ENCODE measurements around the gene PVALEF.

The PVALEF gene

GRCh38 chr17:81163703-81164370 lies 1.5 kb upstream of the PVALEF start:
- no peak for DNase-seq

- DNase-seq: no peak
Measured at GRCh38 chr17:81164371-81165245, 699 bp upstream of the PVALEF start.

- no peak for DNase-seq
Measured at GRCh38 chr17:81166033-81166492, 756 bp downstream of the PVALEF start, which contains the start of gene AATK. TSS of gene AATK (minus strand) at chr17:81166221. CDS start at chr17:81165992, 229 bp downstream.

GRCh38 chr17:81167194-81167524 lies 1.9 kb downstream of the PVALEF start:
- DNase-seq: no peak

GRCh38 chr17:81167638-81168037 lies 2.3 kb downstream of the PVALEF start:
- no peak for DNase-seq

- DNase-seq: no peak
Measured at GRCh38 chr17:81169870-81170309, 4.6 kb downstream of the PVALEF start.

GRCh38 chr17:81170727-81171494 lies 5.6 kb downstream of the PVALEF start:
- DNase-seq: no peak

GRCh38 chr17:81171941-81172340 lies 6.6 kb downstream of the PVALEF start:
- DNase-seq: no peak

- no peak for DNase-seq
Measured at GRCh38 chr17:81173052-81173761, 7.9 kb downstream of the PVALEF start.

GRCh38 chr17:81173762-81174155 lies 8.5 kb downstream of the PVALEF start:
- DNase-seq: no peak

GRCh38 chr17:81176666-81177065 lies 11.4 kb downstream of the PVALEF start:
- DNase-seq: no peak

GRCh38 chr17:81178136-81179091 lies 13.1 kb downstream of the PVALEF start:
- DNase-seq: no peak

GRCh38 chr17:81179220-81179619 lies 13.9 kb downstream of the PVALEF start:
- no peak for DNase-seq

- DNase-seq: no peak
Measured at GRCh38 chr17:81179861-81180260, 14.6 kb downstream of the PVALEF start.

GRCh38 chr17:81180836-81181810 lies 15.8 kb downstream of the PVALEF start:
- no peak for DNase-seq

GRCh38 chr17:81181811-81182185 lies 16.5 kb downstream of the PVALEF start:
- DNase-seq: no peak

- DNase-seq: no peak
Measured at GRCh38 chr17:81182596-81182995, 17.3 kb downstream of the PVALEF start.

GRCh38 chr17:81183316-81183715 lies 18.0 kb downstream of the PVALEF start:
- no peak for DNase-seq

- DNase-seq: no peak
Measured at GRCh38 chr17:81183807-81184206, 18.5 kb downstream of the PVALEF start.

- no peak for DNase-seq
Measured at GRCh38 chr17:81184555-81184954, 19.2 kb downstream of the PVALEF start.

Measured in DMS79 treated with DMSO at 0.1 percent for 48 hours (cell line).